Activated gamma-delta T cell treated with anti-CD3 and anti-CD28 coated beads, Interleukin-2, amount 50 U/mL, for 16 hours (primary cell): ENCODE measurements around the gene FAM83E.
"Not testable (repeated sequence)": the region's sequence is repeated elsewhere in the genome, so short reads cannot be mapped to it uniquely, and the experiment has no call there.

ENCODE experiments used
- DNase-seq: peaks from one replicate; pipeline ENCODE4 v3.0.0-alpha.2; 2020; ENCODE audit warnings: low read depth

FAM83E gene

DNA sequence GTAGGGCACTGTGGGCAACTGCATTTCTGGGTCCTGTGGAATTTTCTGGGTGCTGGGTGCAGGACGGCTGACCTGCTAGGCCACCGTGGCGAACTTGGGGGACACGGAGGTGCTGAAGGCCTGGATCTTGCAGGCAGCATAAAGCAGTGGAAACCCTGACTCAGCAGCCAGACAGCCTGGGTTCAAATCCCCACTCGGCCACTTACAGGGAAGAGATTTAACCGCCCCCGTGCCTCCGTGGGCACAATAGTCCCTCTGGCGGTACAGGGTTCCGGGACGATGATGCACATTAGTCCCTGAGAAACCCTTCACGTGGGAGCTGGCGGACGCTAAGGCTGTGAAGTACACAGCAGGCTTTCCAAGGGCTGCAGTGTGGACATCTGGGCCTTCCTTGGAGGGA lies 3.0 kb downstream of the FAM83E start:
- DNase-seq = no peak

DNA sequence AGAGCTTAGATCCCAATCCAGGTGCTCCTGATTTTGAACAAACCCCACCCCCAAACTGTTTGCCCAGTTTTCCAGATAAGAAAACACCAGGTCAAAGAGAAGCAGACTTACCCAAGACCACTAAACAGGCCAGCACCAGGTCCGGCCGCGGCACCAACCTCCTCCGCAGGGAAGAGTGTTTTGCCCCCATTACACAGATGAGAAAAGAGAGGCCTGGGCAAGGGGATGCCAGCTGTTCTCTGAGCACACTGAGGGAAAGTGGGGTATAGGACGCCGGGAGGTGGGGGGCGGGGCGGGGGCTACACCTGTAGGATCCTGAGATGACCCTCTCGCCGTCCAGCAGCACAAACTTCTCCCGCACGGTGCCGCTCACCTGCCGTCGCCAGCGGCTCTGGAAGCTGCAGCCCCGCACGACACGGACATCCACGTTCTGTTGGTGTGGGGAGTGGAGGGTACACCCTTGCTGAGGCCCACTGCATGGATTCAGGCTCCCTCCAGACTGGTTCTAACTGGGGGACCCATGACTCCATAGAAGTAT lies 5.2 kb downstream of the FAM83E start:
- DNase-seq = no peak

DNA sequence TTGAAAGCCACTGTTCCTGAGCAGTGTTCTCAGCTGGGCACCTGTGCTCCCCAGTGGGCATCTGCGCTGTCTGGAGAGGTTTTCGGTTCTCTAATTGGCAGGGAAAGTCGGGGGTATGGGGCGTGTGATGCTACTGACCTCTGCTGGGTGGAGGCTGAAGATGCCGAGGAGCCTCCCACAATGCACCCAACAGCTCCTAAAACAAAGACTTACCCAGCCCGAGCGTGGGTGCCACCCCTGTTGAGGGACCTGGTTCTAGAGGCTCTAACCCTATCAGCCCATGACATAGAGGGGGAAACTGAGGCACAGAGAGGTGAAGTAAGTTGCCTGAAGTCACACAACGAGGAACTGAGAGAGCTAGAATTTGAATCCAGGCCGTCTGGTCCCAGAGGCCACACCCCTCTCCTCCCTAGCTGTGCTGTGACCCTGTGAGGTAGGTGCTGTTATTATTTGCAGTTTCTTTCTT lies 6.0 kb downstream of the FAM83E start:
- DNase-seq = no peak

DNA sequence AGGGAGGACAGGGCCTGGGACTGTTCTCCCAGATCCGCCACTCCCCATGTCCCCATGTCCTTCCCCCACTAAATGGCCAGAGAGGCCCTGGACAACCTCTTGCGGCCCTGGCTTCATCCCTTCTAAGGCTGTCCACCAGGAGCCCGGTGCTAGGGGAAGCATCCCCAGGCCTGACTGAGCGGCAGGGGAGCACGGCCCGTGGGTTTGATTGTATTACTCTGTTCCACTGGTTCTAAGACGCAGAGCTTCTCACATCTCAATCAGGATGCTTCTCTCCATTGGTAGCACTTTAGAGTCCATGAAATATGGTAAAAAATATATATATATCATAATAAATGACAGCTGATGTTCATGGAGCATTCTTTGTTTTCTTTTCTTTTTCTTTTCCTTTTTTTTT lies 7.5 kb downstream of the FAM83E start:
- DNase-seq = no peak

DNA sequence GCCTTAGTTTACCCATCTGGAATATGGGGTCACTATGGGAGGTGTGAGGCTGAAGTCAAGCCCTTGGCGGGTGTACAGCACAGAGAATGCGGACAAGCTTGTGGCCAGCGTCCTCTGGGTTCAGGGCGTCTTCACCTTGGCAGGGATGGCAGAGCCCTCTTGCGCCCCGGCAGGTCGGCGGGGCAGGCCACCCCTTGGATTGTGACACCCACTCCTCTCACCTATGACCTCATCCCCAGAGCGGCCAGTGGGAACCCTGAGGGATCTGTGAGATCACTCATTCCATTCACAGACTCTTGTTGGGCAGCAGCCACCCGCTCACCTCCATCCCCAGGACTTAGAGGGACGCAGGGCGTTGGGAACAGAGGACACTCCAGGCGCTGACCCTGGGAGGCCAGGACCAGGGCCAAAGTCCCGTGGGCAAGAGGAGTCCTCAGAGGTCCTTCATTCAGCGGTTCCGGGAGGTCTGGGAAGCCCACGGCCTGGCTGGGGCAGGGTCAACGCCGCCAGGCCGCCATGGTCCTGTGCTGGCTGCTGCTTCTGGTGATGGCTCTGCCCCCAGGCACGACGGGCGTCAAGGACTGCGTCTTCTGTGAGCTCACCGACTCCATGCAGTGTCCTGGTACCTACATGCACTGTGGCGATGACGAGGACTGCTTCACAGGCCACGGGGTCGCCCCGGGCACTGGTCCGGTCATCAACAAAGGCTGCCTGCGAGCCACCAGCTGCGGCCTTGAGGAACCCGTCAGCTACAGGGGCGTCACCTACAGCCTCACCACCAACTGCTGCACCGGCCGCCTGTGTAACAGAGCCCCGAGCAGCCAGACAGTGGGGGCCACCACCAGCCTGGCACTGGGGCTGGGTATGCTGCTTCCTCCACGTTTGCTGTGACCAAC lies 8.2 kb downstream of the FAM83E start, which contains the start of gene SPACA4:
SPACA4 (plus strand) TSS at position 280 of the 896 bp plus-strand sequence; CDS start at position 517, 237 bp downstream.
- no peak for DNase-seq

DNA sequence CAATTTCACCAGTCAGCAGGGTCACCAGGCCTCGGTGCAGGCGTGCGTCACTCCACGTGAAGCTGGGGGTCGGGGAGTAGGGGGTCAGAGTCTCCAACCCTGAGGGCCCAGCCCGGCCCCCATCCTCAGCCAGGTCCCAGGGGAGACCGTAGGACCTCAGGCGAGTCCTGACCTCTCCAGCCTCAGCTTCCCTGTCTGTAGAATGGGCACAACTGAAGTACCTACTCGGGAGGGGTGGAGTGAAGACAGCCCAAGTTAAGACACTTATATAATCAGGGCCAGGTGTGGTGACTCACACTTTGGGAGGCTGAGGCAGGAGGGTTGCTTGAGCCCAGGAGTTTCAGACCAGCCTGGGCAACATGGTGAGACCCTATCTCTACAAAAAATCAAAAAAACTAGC lies 11.0 kb downstream of the FAM83E start:
- no peak for DNase-seq

DNA sequence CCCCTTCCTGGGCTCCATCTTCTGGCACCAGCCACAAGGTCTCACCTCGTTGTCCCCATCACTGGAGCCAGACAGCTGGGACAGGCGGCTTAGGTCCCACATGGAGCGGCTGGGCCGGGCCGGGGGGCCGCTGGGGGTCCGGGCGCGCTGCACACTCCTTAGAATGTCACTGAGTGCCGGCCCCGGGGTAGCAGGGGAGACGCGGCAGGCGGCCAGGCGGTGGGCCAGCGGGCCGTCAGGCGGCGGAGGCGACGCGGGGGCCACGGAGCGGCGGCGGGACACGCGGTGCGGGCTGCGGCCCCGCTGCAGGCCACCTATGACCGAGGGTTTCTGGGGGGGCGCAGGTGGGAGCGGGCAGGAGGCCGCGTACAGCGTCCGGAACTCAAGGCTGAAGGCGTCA lies 11.4 kb downstream of the FAM83E start:
- DNase-seq = no peak

DNA sequence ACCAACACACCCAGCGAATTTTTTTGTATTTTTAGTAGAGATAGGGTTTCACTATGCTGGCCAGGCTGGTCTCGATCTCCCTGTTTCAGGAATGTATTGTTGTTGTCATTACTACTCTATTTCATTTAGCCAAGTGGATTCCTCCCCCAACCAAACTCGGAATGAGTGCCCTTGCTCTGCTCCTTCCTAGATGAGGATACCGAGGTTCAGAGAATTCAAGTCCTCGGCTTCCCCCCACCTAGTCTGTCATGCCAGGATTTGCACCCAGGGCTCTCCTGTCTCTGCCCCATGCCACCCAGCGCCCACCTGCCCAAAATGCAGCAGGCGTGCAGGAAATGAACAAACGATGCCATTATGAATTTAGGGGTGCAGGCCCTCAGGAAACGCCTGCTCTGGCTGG lies 11.9 kb downstream of the FAM83E start:
- no peak for DNase-seq

DNA sequence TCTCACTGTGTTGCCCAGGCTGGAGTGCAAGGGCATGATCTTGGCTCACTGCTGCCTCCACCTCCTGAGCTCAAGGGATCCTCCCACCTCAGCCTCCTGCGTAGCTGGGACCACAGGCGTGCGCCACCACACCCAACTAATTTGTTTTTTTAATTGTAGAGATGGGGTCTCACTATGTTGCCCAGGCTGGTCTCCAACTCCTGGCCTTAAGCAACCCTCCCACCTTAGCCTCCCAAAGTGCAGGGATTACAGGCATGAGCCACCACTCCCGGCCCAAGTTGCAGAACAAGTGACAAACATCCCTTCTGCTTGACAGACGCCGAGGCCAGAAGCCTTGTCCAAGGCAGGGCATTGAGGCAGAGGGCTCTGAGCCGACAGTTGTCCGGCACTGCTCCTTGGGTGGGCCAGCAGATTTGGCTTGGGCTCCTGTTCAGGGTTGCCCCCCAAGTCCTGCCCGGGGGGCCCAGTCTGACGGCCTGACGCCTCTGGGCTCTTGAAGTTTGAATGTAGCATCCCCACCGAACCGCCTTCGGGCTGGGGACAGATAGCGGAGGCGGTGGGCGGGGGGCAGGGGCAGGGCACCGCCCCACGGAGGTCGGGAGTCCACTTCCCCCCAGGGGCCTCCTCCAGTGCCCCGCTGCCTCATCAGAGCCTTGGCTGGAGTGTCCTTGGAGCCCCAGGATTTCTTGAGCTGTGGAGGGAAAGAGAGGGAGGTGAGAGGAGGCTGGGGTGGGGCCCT lies 14.0 kb downstream of the FAM83E start:
- no peak for DNase-seq

DNA sequence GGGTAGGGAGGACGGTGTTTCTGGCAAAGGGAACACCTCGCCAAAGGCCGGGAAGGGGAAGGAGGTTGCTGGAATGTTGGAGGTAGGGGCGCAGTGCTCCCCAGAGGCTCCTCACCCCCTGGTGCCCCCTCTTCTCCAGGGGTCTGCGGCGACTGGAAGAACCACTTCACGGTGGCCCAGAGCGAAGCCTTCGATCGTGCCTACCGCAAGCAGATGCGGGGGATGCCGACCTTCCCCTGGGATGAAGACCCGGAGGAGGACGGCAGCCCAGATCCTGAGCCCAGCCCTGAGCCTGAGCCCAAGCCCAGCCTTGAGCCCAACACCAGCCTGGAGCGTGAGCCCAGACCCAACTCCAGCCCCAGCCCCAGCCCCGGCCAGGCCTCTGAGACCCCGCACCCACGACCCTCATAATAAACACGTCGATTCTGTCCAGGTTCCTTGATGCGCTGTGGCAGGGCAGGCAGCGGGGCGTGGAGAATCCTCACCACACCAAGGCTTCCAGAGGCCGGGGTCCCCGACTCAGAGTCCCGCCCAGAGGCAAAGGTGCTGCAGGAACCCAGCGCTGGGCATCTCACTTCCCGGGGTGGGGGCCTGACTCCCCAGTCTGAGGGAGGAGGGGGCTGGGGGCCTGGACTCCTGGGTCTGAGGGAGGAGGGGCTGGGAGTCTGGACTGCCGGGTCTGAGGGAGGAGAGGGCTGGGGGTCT lies 15.7 kb downstream of the FAM83E start:
- no peak for DNase-seq

DNA sequence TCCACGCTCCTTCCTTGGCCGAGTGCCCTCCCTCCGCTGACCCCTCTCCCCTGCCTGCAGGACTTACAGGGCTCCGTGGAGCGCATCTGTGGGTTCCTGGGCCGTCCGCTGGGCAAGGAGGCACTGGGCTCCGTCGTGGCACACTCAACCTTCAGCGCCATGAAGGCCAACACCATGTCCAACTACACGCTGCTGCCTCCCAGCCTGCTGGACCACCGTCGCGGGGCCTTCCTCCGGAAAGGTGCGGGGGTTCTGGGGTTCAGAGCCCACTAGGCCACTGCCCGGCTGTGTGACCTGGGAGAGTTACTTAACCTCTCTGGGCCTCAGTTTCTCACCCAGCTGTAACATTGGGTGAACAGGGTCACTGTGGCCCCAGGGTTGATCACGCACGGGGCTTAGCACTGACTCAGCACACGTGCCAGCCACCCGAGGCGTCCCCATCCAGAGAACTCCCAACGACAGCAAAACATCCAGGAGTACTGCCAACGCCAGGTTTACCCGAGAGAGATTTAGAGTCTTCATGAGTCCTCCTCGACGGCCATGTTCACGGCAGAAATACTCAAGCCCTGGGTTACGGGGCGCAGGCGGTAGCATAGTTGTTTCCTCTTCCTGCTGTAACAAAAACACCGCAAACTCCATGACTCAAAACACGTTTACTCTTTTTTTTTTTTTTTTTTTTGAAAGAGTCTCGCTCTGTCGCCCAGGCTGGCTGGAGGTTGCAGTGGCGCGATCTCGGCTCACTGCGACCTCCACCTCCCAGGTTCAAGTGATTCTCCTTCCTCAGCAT lies 18.0 kb downstream of the FAM83E start:
- DNase-seq = no peak

DNA sequence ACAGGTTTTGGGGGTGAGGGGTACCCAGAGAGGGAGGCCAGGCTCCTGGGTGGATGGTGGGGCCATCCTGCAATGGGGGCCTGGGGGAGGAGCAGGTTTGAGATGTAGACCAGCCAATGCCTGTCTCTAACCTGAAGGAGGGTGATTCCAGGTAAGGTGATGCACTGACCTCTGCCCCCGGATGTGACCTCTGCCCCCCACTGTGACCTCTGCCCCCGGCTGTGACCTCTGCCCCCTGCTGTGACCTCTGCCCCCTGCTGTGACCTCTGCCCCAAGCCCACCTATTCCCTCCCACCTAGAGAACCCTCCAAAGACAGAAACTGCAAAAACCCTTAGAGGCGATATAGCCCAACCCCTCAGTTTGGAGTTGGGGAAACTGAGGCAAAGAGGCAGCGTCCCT lies 18.6 kb downstream of the FAM83E start:
- DNase-seq = no peak

DNA sequence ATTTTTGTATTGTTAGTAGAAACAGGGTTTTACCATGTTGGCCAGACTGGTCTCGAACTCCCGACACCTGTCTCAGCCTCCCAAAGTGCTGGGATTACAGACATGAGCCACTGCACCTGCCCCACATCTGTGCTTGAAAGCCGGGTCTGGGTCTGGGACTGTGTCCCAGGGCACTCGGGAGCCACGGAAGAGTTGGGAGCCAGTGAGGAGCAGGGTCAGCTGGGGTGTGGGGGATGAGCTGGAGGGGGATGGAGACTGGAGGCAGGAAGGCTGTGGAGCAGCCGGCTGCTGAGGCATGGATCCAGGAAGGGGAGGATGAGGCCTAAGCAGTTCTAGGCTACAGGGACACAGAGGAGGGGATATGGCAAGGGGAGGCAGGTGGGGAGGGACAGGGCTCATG lies 19.0 kb downstream of the FAM83E start:
- no peak for DNase-seq

DNA sequence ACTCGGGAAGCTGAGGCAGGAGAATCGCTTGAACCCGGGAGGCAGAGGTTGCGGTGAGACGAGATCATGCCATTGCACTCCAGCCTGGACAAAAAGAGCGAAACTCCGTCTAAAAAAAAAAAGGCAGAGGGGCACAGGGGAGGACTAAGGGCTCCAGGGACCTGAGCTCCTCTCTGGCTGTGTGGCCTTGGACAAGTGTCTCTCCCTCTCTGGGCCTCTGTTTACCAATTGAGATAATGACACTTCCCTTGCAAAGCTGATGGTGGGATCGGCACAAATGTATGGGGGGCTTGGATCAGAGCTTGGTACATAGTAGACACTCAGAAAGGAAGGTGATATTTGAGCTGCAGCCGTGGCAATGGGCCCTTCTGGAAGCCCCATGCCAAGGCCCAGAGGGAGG lies 19.7 kb downstream of the FAM83E start:
- DNase-seq = no peak

DNA sequence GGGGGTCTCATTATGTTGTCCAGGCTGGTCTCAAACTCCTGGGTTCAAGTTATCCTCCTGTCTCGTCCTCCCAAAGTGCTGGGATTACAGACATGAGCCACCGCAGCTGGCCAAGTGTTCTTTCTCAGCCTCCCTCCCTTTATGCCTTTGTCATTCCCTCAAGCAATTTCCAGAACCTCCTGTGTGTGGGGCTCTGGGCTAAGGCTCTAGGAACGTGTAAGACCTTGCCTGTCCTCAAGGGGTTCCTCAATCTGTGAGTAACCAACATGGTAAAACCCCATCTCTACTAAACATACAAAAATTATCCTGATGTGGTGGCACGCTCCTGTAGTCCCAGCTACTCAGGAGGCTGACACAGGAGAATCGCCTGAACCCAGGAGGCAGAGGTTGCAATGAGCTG lies 23.9 kb downstream of the FAM83E start:
- no peak for DNase-seq

DNA sequence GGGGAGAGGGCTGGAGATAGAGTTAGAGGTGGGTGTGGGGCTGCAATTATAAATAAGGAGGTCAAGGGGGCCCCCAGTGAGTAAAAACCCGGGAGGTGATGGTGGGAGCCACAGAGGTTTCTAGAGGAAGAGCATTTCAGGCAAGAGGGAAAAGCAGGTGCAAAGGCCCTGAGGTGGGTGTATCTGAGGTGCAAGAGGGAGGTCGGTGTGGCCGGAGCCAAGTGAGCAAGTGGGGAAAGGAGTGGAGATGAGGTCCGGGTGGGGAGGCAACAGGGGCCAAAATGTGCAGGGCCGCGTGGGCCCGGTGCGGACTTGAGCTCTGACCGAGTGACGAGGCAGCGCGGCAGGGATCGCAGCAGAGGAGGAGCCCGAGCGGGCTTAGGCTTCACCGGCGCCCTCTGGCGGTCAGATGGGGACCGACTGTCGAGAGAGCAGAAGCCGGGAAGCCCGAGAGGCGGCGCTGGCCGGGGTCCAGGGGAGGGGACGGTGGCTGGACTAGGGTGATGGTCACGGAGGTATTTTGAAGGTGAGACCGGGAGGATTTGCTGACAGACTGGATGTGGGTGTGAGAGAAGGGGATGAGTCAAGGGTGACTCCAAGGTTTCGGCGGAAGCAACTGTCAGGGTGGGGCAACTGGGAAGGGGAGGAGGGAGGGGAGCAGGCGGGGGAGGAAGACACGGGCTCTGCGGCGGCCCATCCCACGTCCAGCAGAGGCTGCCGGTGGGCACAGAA lies 26.0 kb downstream of the FAM83E start:
- DNase-seq = peak; percentile 80

DNA sequence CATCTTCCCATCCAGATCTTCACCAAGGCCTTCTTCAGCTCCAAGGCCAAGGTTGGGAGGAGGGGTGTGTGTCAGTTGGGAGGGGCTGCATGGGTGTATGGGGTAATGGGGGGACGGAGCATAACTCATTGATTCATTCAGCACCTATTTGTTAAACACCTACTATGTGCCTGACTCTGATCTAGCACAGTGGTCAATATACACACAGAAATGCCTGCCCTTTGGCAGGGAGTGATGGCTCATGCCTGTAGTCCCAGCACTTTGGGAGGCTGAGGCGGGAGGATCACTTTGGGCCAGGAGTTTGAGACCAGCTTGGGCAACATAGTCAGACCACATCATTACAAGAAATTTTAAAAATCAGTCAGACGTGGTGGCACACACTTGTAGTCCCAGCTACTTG lies 27.5 kb downstream of the FAM83E start:
- DNase-seq = no peak

DNA sequence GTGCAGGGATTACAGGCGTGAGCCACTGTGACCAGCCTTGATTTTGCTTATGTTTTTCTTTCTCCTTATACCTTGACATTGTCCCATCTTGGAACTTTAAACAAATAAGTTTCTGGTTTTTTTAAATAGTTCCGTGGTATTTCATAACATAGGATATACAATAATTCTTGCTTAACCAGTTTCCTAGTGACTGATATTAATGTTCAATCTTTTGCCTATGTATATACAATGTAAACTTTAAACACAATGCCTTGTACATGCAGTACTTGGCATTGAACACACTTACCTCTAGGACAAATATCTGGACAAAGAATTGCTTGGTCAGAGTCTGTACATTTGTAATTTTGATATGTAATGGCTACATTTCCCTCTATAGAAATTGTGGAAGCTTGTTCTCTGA lies 32.7 kb downstream of the FAM83E start:
- DNase-seq = no peak

DNA sequence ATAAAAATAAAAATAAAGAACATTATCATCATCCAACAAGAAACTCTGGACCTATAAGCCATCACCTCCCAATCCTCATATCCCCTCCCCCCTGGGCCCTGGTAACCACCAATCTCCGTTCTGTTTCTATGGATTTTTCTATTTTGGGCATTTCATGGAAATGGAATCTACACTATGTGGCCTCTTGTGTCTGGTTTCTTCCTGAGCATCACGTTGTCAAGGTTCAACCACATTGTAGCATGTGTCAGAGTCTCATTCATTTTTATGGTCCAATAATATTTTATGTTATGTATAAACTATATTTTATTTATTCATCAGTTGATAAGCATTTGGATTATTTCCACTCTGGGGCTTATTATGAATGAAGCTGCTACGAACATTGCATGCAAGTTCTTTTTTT lies 36.0 kb downstream of the FAM83E start:
- no peak for DNase-seq

DNA sequence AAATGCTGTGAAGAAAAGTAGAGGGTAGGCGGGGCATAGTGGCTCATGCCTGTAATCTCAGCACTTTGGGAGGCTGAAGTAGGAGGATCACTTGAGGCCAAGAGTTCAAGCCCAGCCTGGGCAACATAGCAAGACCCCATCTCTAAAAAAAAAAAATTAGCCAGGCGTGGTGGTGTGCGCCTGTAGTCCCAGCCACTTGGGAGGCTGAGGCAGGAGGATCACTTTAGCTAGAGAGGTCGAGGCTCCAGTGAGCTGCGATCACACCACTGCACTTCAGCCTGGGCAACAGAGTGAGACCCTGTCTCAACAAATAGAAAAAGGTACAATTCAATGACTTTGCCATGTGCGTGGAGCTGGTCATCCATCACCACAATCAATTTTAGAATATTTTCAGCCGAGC lies 37.0 kb downstream of the FAM83E start:
- not testable (repeated sequence) for DNase-seq
